Measurements from ENCODE around the gene DNMT3A. TPM values are rescaled to one million over a fixed set of nuclear protein-coding genes. Genes with fewer than 3 reads are reported as not detected.
A peak's percentile ranks its signal among the peaks of the same experiment; 100 is the strongest.

DNMT3A gene
- total and polyA plus RNA-seq, 2 donors (not counting 1 experiment from before 2014, with no cell fraction given): 8.9 to 24.5 TPM

DNA sequence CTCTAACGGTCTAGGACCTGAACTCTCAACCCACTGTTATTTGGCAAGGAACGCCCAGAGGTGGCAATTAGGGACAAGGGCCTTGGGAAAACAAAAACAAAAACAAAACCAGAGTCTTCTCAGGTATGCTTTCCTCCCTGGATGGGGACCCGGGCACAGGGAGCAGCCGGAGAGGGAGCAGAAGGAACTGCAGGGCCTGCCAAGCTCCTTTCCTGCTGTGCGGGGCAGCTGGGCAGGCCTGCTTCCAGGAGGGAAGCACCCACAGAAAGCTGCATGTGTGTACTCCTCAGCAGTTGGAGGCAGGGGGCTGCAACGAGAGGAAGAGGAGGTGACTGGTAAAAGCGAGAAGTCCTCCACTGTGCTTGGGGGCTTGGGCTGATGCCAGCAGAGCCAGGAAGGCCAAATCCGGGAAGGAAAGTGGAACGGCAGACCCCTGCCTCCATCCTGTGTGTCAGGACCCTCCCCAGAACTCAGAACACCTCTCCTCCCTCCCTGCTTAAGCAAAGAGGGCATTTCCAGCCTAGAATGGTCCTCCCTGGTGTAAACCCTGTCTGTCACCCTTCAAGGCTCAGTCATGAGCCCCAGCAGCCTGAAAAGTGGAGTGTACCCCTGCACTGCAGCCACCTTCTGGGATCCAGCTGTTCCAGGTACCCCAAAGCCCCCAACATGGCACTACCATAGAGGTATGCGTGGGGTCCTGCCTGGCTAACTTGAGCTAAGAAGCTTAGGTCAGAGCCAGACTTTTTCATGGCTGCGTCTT, 56.3 kb downstream of the DNMT3A start:
- no peak for DNase-seq
- TF ChIP-seq CTCF (IDR thresholded peaks at IDR 0.05) (no peak), EZH2 (IDR thresholded peaks at IDR 0.05; ENCODE audit: borderline replicate concordance, insufficient read depth, low read depth, low read length, poor library complexity, severe bottlenecking) (no peak)
- H3K4me3 ChIP-seq (ENCODE audit: control extremely low read depth in 1 of 5, extremely low read depth in 1 of 5, insufficient read depth in 1 of 5, low read depth in 2 of 5, low read length in 4 of 5): no peak overlapping the region

GRCh38 chr2:25284756-25285155, 57.0 kb downstream of the DNMT3A start:
- no peaks in the 10 kb centered on the region for H3K27me3 ChIP-seq (replicated peaks in 1 of 4; ENCODE audit: control extremely low read depth in 1 of 4, control insufficient read depth in 3 of 4, insufficient read depth in 4 of 4, low read length in 3 of 4)
- H2AFZ ChIP-seq (ENCODE audit: insufficient read depth, low read depth, low read length, poor library complexity, severe bottlenecking): no peak overlapping the region
- Mint-ChIP-seq H3K27me3 (no peaks in the 10 kb centered on the region), H3K27ac (no peak overlapping the region), H3K4me1 (peaks cover 42% of the 10 kb centered on the region), H3K4me3 (no peak overlapping the region), H3K9me3 (ENCODE audit: insufficient read depth) (no peaks in the 10 kb centered on the region)
- peaks cover 30 to 40% of the 10 kb centered on the region in 2 donors for H3K4me1 ChIP-seq (ENCODE audit: control insufficient read depth in 2 of 2, insufficient read depth in 2 of 2, low read length in 2 of 2)
- no peak overlapping the region for H3K27ac ChIP-seq (ENCODE audit: low read length in 2 of 2)
- no peak overlapping the region for H3K9ac ChIP-seq (ENCODE audit: low read length)
- ATAC-seq (ENCODE audit: low read depth): no peak
- ChIA-PET CTCF (no interaction called here), POLR2A (no interaction called here)
- DNase-seq: no peak
- no peak for TF ChIP-seq EZH2 (IDR thresholded peaks at IDR 0.05; ENCODE audit: borderline replicate concordance, insufficient read depth, low read depth, low read length, poor library complexity, severe bottlenecking)
- no peak for TF ChIP-seq CTCF (IDR thresholded peaks at IDR 0.05)
- H3K79me2 ChIP-seq (ENCODE audit: control insufficient read depth, insufficient read depth, low read length): peaks cover 9% of the 10 kb centered on the region
- H3K9me3 ChIP-seq (ENCODE audit: control extremely low read depth in 1 of 3, control insufficient read depth in 2 of 3, insufficient read depth in 1 of 3, low read length in 2 of 3): no peaks in the 10 kb centered on the region
- peaks cover 0 to 9% of the 10 kb centered on the region in 2 experiments for H3K36me3 ChIP-seq (replicated peaks in 1 of 2; ENCODE audit: control extremely low read depth in 1 of 2, control insufficient read depth in 1 of 2, extremely low read depth in 1 of 2, insufficient read depth in 2 of 2, low read length in 1 of 2)
- H3K4me3 ChIP-seq (ENCODE audit: control extremely low read depth in 1 of 5, extremely low read depth in 1 of 5, insufficient read depth in 1 of 5, low read depth in 2 of 5, low read length in 4 of 5): no peak overlapping the region
- WGBS (ENCODE audit: insufficient coverage): 98% methylated on average over 5 of the region's 5 CpGs
- H3K4me2 ChIP-seq (replicated peaks; ENCODE audit: low read depth, low read length, poor library complexity, severe bottlenecking): no peak overlapping the region
- H4K20me1 ChIP-seq (ENCODE audit: control insufficient read depth, insufficient read depth, low read length, poor library complexity, severe bottlenecking): no peaks in the 10 kb centered on the region
- intact Hi-C loops (cut with micrococcal nuclease): no loop called here

More for the DNA sequence above, 56.3 kb downstream of the DNMT3A start:
- H3K79me2 ChIP-seq (ENCODE audit: control insufficient read depth, insufficient read depth, low read length): peaks cover 13% of the 10 kb centered on the region
- intact Hi-C loops (cut with micrococcal nuclease): no loop called here
- H3K27me3 Mint-ChIP-seq: no peaks in the 10 kb centered on the region
- POLR2A ChIA-PET: no interaction called here
- peak overlapping the region; percentile 78 for H3K27ac Mint-ChIP-seq
- no peak overlapping the region for H3K27ac ChIP-seq (ENCODE audit: low read length in 2 of 2)
- H3K4me1 Mint-ChIP-seq: peaks cover 35% of the 10 kb centered on the region
- H3K36me3 ChIP-seq (replicated peaks in 1 of 2; ENCODE audit: control extremely low read depth in 1 of 2, control insufficient read depth in 1 of 2, extremely low read depth in 1 of 2, insufficient read depth in 2 of 2, low read length in 1 of 2): peaks cover 0 to 9% of the 10 kb centered on the region in 2 experiments
- WGBS (ENCODE audit: insufficient coverage): 70% methylated on average over 11 of the region's 11 CpGs
- H3K9me3 ChIP-seq (ENCODE audit: control extremely low read depth in 1 of 3, control insufficient read depth in 2 of 3, insufficient read depth in 1 of 3, low read length in 2 of 3): no peaks in the 10 kb centered on the region
- peak overlapping the region; percentile 71 for H2AFZ ChIP-seq (ENCODE audit: insufficient read depth, low read depth, low read length, poor library complexity, severe bottlenecking)
- no peak for ATAC-seq (ENCODE audit: low read depth)
- H3K4me1 ChIP-seq (ENCODE audit: control insufficient read depth in 2 of 2, insufficient read depth in 2 of 2, low read length in 2 of 2): peaks cover 24 to 35% of the 10 kb centered on the region in 2 donors
- H3K27me3 ChIP-seq (replicated peaks in 1 of 4; ENCODE audit: control extremely low read depth in 1 of 4, control insufficient read depth in 3 of 4, insufficient read depth in 4 of 4, low read length in 3 of 4): no peaks in the 10 kb centered on the region
- H4K20me1 ChIP-seq (ENCODE audit: control insufficient read depth, insufficient read depth, low read length, poor library complexity, severe bottlenecking): no peaks in the 10 kb centered on the region
- no peaks in the 10 kb centered on the region for H3K9me3 Mint-ChIP-seq (ENCODE audit: insufficient read depth)
- CTCF ChIA-PET: no interaction called here
- no peak overlapping the region for H3K4me3 Mint-ChIP-seq
- H3K4me2 ChIP-seq (replicated peaks; ENCODE audit: low read depth, low read length, poor library complexity, severe bottlenecking): peak overlapping the region; percentile 63
- no peak overlapping the region for H3K9ac ChIP-seq (ENCODE audit: low read length)

Measured in B cell (primary cell).